ENCODE data around the gene WASF3.

- TF ChIP-seq CTCF (conservative IDR thresholded peaks at IDR 0.05; ENCODE audit: low read depth, low read length), result no peak
- TF ChIP-seq EZH2 (IDR thresholded peaks at IDR 0.05; ENCODE audit: borderline replicate concordance, low read depth, low read length, poor library complexity, severe bottlenecking), result no peak
Measured at GRCh38 chr13:26660766-26661165, 103.3 kb downstream of the WASF3 start.

All from A673 (cell line).